BE2C (cell line): Measurements from ENCODE around the gene RCBTB2.

Experiments
- DNase-seq: peaks from one replicate; pipeline ENCODE4 v3.0.0-alpha.2; 2020
- H3K27me3 ChIP-seq: fragments of 250-450 bp; sonication (Bioruptor Pico); 2 replicates; pipeline ENCODE4 v1.5.1; 2020; ENCODE audit warnings: mild to moderate bottlenecking
- H3K36me3 ChIP-seq: fragments of 250-450 bp; sonication (Bioruptor Pico); 2 replicates; pipeline ENCODE4 v1.5.1; 2020; ENCODE audit warnings: mild to moderate bottlenecking
- H3K4me1 ChIP-seq: fragments of 250-450 bp; sonication (Bioruptor Pico); 2 replicates; pipeline ENCODE4 v1.5.1; 2020
- H3K4me3 ChIP-seq: 2 replicates; pipeline ENCODE4 v1.5.1; 2011; ENCODE audit warnings: low read depth, low read length
- H3K9me3 ChIP-seq: fragments of 250-450 bp; sonication (Bioruptor Pico); 2 replicates; pipeline ENCODE4 v1.5.1; 2020
- CTCF ChIP-seq: IDR thresholded peaks from 2 replicates; pipeline ENCODE4 v1.5.1; 2012; ENCODE audit warnings: mild to moderate bottlenecking, low read depth, low read length

Gene RCBTB2

GRCh38 chr13:48510698-48511097 is 22.2 kb downstream of the RCBTB2 start:
- TF ChIP-seq CTCF: no peak
- Histone ChIP-seq H3K27me3 (no peaks in the 10 kb centered on the region), H3K9me3 (no peaks in the 10 kb centered on the region), H3K4me3 (no peak overlapping the region), H3K4me1 (no peaks in the 10 kb centered on the region; the same call in 1 of the 2 replicates), H3K36me3 (no peaks in the 10 kb centered on the region)
- DNase-seq: no peak

GRCh38 chr13:48508011-48508410 is 24.9 kb downstream of the RCBTB2 start:
- no peaks in the 10 kb centered on the region for H3K36me3 ChIP-seq
- no peak for TF ChIP-seq CTCF
- DNase-seq: no peak
- H3K4me3 ChIP-seq: no peak overlapping the region
- H3K4me1 ChIP-seq: no peaks in the 10 kb centered on the region; the same call in 1 of the 2 replicates
- no peaks in the 10 kb centered on the region for H3K27me3 ChIP-seq
- no peaks in the 10 kb centered on the region for H3K9me3 ChIP-seq

GRCh38 chr13:48507021-48507420 is 25.9 kb downstream of the RCBTB2 start:
- no peaks in the 10 kb centered on the region; the same call in 1 of the 2 replicates for H3K4me1 ChIP-seq
- H3K4me3 ChIP-seq: no peak overlapping the region
- no peaks in the 10 kb centered on the region for H3K27me3 ChIP-seq
- DNase-seq: no peak
- H3K36me3 ChIP-seq: no peaks in the 10 kb centered on the region
- no peak for TF ChIP-seq CTCF
- no peaks in the 10 kb centered on the region for H3K9me3 ChIP-seq

- peak; percentile 26 for DNase-seq
- no peaks in the 10 kb centered on the region for H3K36me3 ChIP-seq
- no peaks in the 10 kb centered on the region; the same call in 1 of the 2 replicates for H3K4me1 ChIP-seq
- no peak overlapping the region for H3K4me3 ChIP-seq
- H3K27me3 ChIP-seq: no peaks in the 10 kb centered on the region
- no peak for TF ChIP-seq CTCF
- no peaks in the 10 kb centered on the region for H3K9me3 ChIP-seq
These were observed 26.7 kb downstream of the RCBTB2 start for GRCh38 chr13:48506092-48506701.

GRCh38 chr13:48505597-48506091 is 27.2 kb downstream of the RCBTB2 start:
- no peaks in the 10 kb centered on the region for H3K9me3 ChIP-seq
- DNase-seq: no peak
- no peaks in the 10 kb centered on the region for H3K27me3 ChIP-seq
- no peaks in the 10 kb centered on the region for H3K36me3 ChIP-seq
- no peak for TF ChIP-seq CTCF
- no peaks in the 10 kb centered on the region; the same call in 1 of the 2 replicates for H3K4me1 ChIP-seq
- no peak overlapping the region for H3K4me3 ChIP-seq

- no peak for TF ChIP-seq CTCF
- H3K36me3 ChIP-seq: no peaks in the 10 kb centered on the region
- no peaks in the 10 kb centered on the region for H3K27me3 ChIP-seq
- no peaks in the 10 kb centered on the region for H3K9me3 ChIP-seq
- H3K4me3 ChIP-seq: no peak overlapping the region
- H3K4me1 ChIP-seq: no peaks in the 10 kb centered on the region; the same call in 1 of the 2 replicates
- DNase-seq: no peak
These were observed 27.9 kb downstream of the RCBTB2 start for GRCh38 chr13:48505012-48505411.
